ENCODE data around the gene PPIA. TPM values are rescaled to one million over a fixed set of nuclear protein-coding genes. Genes with fewer than 3 reads are reported as not detected.

The PPIA gene
- polyA plus RNA-seq, 1 of the 3 experiments (the other 2 are of a cell fraction), result 6,267 TPM

GRCh38 chr7:44797329-44798258 is 1.1 kb downstream of the PPIA start:
- H3K9ac ChIP-seq, result peak overlapping the region; percentile 98
- WGBS (ENCODE audit: low lambda C conversion rate), result under 1% methylated on average over 26 of the region's 26 CpGs
- peak overlapping the region; percentile 91 to 97 for H3K27ac ChIP-seq (ENCODE audit: low read depth in 2 of 2, low read length in 1 of 2)
- peaks cover 78% of the 10 kb centered on the region for H3K79me2 ChIP-seq (ENCODE audit: insufficient read depth)
- peaks cover 53% of the 10 kb centered on the region for H3F3A ChIP-seq (replicated peaks; ENCODE audit: insufficient read depth)
- no peaks in the 10 kb centered on the region for H3K9me3 ChIP-seq
- H4K20me1 ChIP-seq (ENCODE audit: insufficient read depth), result peaks cover 53% of the 10 kb centered on the region
- H3K4me3 ChIP-seq (ENCODE audit: low read depth in 2 of 2, low read length in 1 of 2), result peak overlapping the region; percentile 75 to 97
- no peak overlapping the region; the same call in 1 of the 2 replicates for H2AFZ ChIP-seq (ENCODE audit: low read depth)
- peak; percentile 86 for DNase-seq
- POLR2A ChIA-PET, result interaction anchor here (0.5 to 2.6 kb wide), 14 partner anchors 8 to 774 kb away, joined by 3 to 14 read pairs (median 4); partner anchors contain the start of genes DDX56, H2AZ2 and OGDH
- peaks cover 5 to 7% of the 10 kb centered on the region in 2 experiments; a peak in 3 of 4 replicates for H3K4me1 ChIP-seq (ENCODE audit: control insufficient read depth in 1 of 2, insufficient read depth in 2 of 2, low read depth in 1 of 2, low read length in 1 of 2)
- no peaks in the 10 kb centered on the region for H3K27me3 ChIP-seq (ENCODE audit: insufficient read depth)
- CTCF ChIA-PET, result interaction anchor here (0.6 to 4.4 kb wide), 21 partner anchors 11 to 532 kb away, joined by 3 to 13 read pairs (median 3); partner anchors contain the start of genes H2AZ2 and OGDH
- peak overlapping the region; percentile 97 for H3K4me2 ChIP-seq
- H3K36me3 ChIP-seq (replicated peaks in 1 of 2; ENCODE audit: control insufficient read depth in 1 of 2, insufficient read depth in 2 of 2, low read length in 1 of 2), result peaks cover 35 to 48% of the 10 kb centered on the region in 2 experiments
- no peaks in the 10 kb centered on the region for H3K9me2 ChIP-seq
- no peak for TF ChIP-seq RXRA (IDR thresholded peaks at IDR 0.05; ENCODE audit: borderline replicate concordance, low read depth)
- no peak for TF ChIP-seq ZBTB33 (IDR thresholded peaks at IDR 0.05; ENCODE audit: borderline replicate concordance, low read depth)
- peak; percentile 81 for TF ChIP-seq SIN3A (IDR thresholded peaks at IDR 0.05; ENCODE audit: borderline replicate concordance, low read depth, low read length)
- TF ChIP-seq MXI1 (IDR thresholded peaks at IDR 0.05; ENCODE audit: low read depth, low read length), result peak; percentile 55; the same call in 1 of the 2 replicates
- no peak for TF ChIP-seq ELF1 (IDR thresholded peaks at IDR 0.05)
- TF ChIP-seq RCOR1 (IDR thresholded peaks at IDR 0.05; ENCODE audit: low read length), result no peak
- TF ChIP-seq RAD21 (IDR thresholded peaks at IDR 0.05; ENCODE audit: low read length), result peak; percentile 49
- TF ChIP-seq REST (IDR thresholded peaks at IDR 0.05; ENCODE audit: low read depth, low read length), result peak; percentile 59; the same call in 1 of the 2 replicates
- TF ChIP-seq POLR2AphosphoS5 (IDR thresholded peaks at IDR 0.05; ENCODE audit: low read depth, low read length), result peak; percentile 64
- no peak for TF ChIP-seq USF2 (IDR thresholded peaks at IDR 0.05; ENCODE audit: borderline replicate concordance, low read depth, low read length)
- TF ChIP-seq CHD2 (IDR thresholded peaks at IDR 0.05; ENCODE audit: low read length, partially characterized antibody), result peak; percentile 72
- no peak for TF ChIP-seq RFX5 (IDR thresholded peaks at IDR 0.05; ENCODE audit: low read length)
- no peak for TF ChIP-seq IRF3 (IDR thresholded peaks at IDR 0.05; ENCODE audit: low read depth, low read length)
- 0 out of 2 replicates have a peak, but pooled peaks have one; percentile 7 for TF ChIP-seq MAX (IDR thresholded peaks at IDR 0.05; ENCODE audit: low read depth)
- TF ChIP-seq NFIC (IDR thresholded peaks at IDR 0.05; ENCODE audit: borderline replicate concordance), result no peak
- TF ChIP-seq FOXM1 (IDR thresholded peaks at IDR 0.05; ENCODE audit: low read depth), result no peak
- peak; percentile 7 to 9; a peak in 2 of 4 replicates for TF ChIP-seq EP300 (IDR thresholded peaks at IDR 0.05; ENCODE audit: borderline replicate concordance in 1 of 2, low read depth in 1 of 2, low read length in 1 of 2)
- TF ChIP-seq CTCF (IDR thresholded peaks at IDR 0.05), result peak; percentile 59
- no peak for TF ChIP-seq GABPA (IDR thresholded peaks at IDR 0.05; ENCODE audit: low read depth)
- TF ChIP-seq SMC3 (IDR thresholded peaks at IDR 0.05; ENCODE audit: low read depth, low read length), result no peak; the same call in 1 of the 2 replicates
- TF ChIP-seq MEF2A (IDR thresholded peaks at IDR 0.05; ENCODE audit: borderline replicate concordance, low read depth), result no peak
